Mesenchymal stem cell (in vitro differentiated cells and primary cell): ENCODE measurements around the gene COBLL1.

Experiments used
- DNase-seq: peaks from one replicate; pipeline ENCODE4 v3.0.0-alpha.2; 2013
- H2AFZ ChIP-seq: one replicate; pipeline ENCODE4 v1.6.1; 2013; ENCODE audit warnings: low read depth, mild to moderate bottlenecking, control low read depth, inconsistent platforms, low read length, moderate library complexity
- H2AK5ac ChIP-seq: 2 replicates; pipeline ENCODE4 v1.6.1; 2013; ENCODE audit warnings: low read length, moderate library complexity, mild to moderate bottlenecking, inconsistent platforms; ENCODE audit not compliant: severe bottlenecking
- H2BK120ac ChIP-seq: one replicate; pipeline ENCODE4 v1.6.1; 2013; ENCODE audit warnings: low read depth, mild to moderate bottlenecking, inconsistent platforms, low read length, moderate library complexity
- H2BK12ac ChIP-seq, 2 experiments: one replicate each; pipeline ENCODE4 v1.6.1; 2013; ENCODE audit warnings: inconsistent platforms in 2 of 2, low read length in 2 of 2, mild to moderate bottlenecking in 2 of 2, moderate library complexity in 2 of 2, control low read depth in 1 of 2
- H2BK15ac ChIP-seq: one replicate; pipeline ENCODE4 v1.6.1; 2013; ENCODE audit warnings: mild to moderate bottlenecking, low read depth, inconsistent platforms; ENCODE audit not compliant: poor library complexity, severe bottlenecking
- H2BK5ac ChIP-seq: 2 replicates; pipeline ENCODE4 v1.6.1; 2013; ENCODE audit warnings: low read depth, mild to moderate bottlenecking, low read length, control low read depth, inconsistent platforms; ENCODE audit not compliant: poor library complexity, severe bottlenecking
- H3K14ac ChIP-seq, 2 experiments: one replicate each; pipeline ENCODE4 v1.6.1; 2013; ENCODE audit warnings: inconsistent platforms in 2 of 2, low read length in 2 of 2, control low read depth in 1 of 2, mild to moderate bottlenecking in 1 of 2, moderate library complexity in 1 of 2
- H3K18ac ChIP-seq, 2 experiments: one replicate each; pipeline ENCODE4 v1.6.1; 2013; ENCODE audit warnings: inconsistent platforms in 2 of 2, low read length in 2 of 2, control low read depth in 1 of 2, low read depth in 1 of 2, mild to moderate bottlenecking in 1 of 2
- H3K23ac ChIP-seq, 2 experiments: one replicate each; pipeline ENCODE4 v1.6.1; 2013; ENCODE audit warnings: inconsistent platforms in 2 of 2, low read length in 2 of 2, mild to moderate bottlenecking in 2 of 2, moderate library complexity in 2 of 2, control low read depth in 1 of 2
- H3K27ac ChIP-seq: 2 replicates; pipeline ENCODE4 v1.5.1; 2013; ENCODE audit warnings: mild to moderate bottlenecking, moderate library complexity, low read length, control low read depth, inconsistent platforms; ENCODE audit not compliant: poor library complexity, severe bottlenecking
- H3K27me3 ChIP-seq, 2 experiments: 2 replicates each; pipeline versions ENCODE4 v1.6.1 to v1.7.0; 2013; ENCODE audit warnings: low read length in 2 of 2, mild to moderate bottlenecking in 2 of 2, moderate library complexity in 2 of 2, control low read depth in 1 of 2, inconsistent platforms in 1 of 2; ENCODE audit not compliant: control insufficient read depth in 1 of 2, insufficient read depth in 1 of 2
- H3K36me3 ChIP-seq, 2 experiments: 2 replicates each; pipeline versions ENCODE4 v1.6.1 to v1.7.0; 2013; ENCODE audit warnings: low read length in 2 of 2, control low read depth in 1 of 2, inconsistent platforms in 1 of 2, low read depth in 1 of 2, mild to moderate bottlenecking in 1 of 2; ENCODE audit not compliant: insufficient read depth in 2 of 2, control insufficient read depth in 1 of 2
- H3K4ac ChIP-seq, 2 experiments: one replicate each; pipeline ENCODE4 v1.6.1; 2013; ENCODE audit warnings: inconsistent platforms in 2 of 2, low read length in 2 of 2, mild to moderate bottlenecking in 2 of 2, moderate library complexity in 2 of 2, control low read depth in 1 of 2, low read depth in 1 of 2
- H3K4me1 ChIP-seq: 2 replicates; pipeline ENCODE4 v1.6.1; 2013; ENCODE audit warnings: low read depth, low read length, control low read depth; ENCODE audit not compliant: control insufficient read depth, insufficient read depth
- H3K4me2 ChIP-seq: 2 replicates; pipeline ENCODE4 v1.6.1; 2013; ENCODE audit warnings: low read length, mild to moderate bottlenecking, inconsistent platforms; ENCODE audit not compliant: poor library complexity, severe bottlenecking
- H3K4me3 ChIP-seq, 2 experiments: 2 replicates each; pipeline versions ENCODE4 v1.5.1 to v1.7.0; 2013; ENCODE audit warnings: low read length in 2 of 2, mild to moderate bottlenecking in 2 of 2, control low read depth in 1 of 2, low read depth in 1 of 2; ENCODE audit not compliant: insufficient read depth in 1 of 2
- H3K79me1 ChIP-seq: replicated peaks from 2 replicates; pipeline ENCODE4 v1.6.1; 2013; ENCODE audit warnings: mild to moderate bottlenecking, control low read depth, low read length, inconsistent platforms; ENCODE audit not compliant: poor library complexity, severe bottlenecking
- H3K9ac ChIP-seq: 2 replicates; pipeline ENCODE4 v1.7.0; 2013; ENCODE audit warnings: mild to moderate bottlenecking, low read length, moderate library complexity
- H3K9me3 ChIP-seq: 2 replicates; pipeline ENCODE4 v1.7.0; 2013; ENCODE audit warnings: mild to moderate bottlenecking, low read length; ENCODE audit not compliant: control insufficient read depth
- H4K8ac ChIP-seq: one replicate; pipeline ENCODE4 v1.6.1; 2013; ENCODE audit warnings: inconsistent platforms, mild to moderate bottlenecking, low read length, moderate library complexity
- H4K91ac ChIP-seq: one replicate; pipeline ENCODE4 v1.6.1; 2013; ENCODE audit warnings: mild to moderate bottlenecking, low read length, inconsistent platforms
- WGBS: methylation state at CpG from one replicate; pipeline ENCODE4 v1.1.7; 2013; ENCODE audit warnings: mixed read lengths; 5-methylcytosine and 5-hydroxymethylcytosine counted together

The COBLL1 gene

GRCh38 chr2:164677271-164677670 lies 164.4 kb downstream of the COBLL1 start:
- Histone ChIP-seq H3K9ac (no peak overlapping the region), H3K27me3 (no peaks in the 10 kb centered on the region), H4K91ac (no peak overlapping the region), H2BK12ac (no peak overlapping the region), H3K9me3 (no peaks in the 10 kb centered on the region), H2BK5ac (no peak overlapping the region), H3K18ac (no peak overlapping the region), H3K4ac (no peak overlapping the region), H2BK120ac (no peak overlapping the region), H3K14ac (no peak overlapping the region), H2BK15ac (no peak overlapping the region), H3K4me3 (no peak overlapping the region), H3K36me3 (peaks cover 0 to 4% of the 10 kb centered on the region in 2 experiments), H3K4me1 (no peaks in the 10 kb centered on the region), H3K23ac (no peak overlapping the region), H3K27ac (no peak overlapping the region), H2AFZ (no peak overlapping the region), H3K4me2 (no peak overlapping the region), H2AK5ac (no peak overlapping the region), H4K8ac (no peak overlapping the region), H3K79me1 (no peaks in the 10 kb centered on the region)
- no peak for DNase-seq
- no CpG with 5 or more reads among the region's 1 CpG for WGBS

GRCh38 chr2:164675687-164676086 lies 165.9 kb downstream of the COBLL1 start:
- no peak overlapping the region for H2AFZ ChIP-seq
- H2BK12ac ChIP-seq: no peak overlapping the region
- H3K4me1 ChIP-seq: no peaks in the 10 kb centered on the region
- no peaks in the 10 kb centered on the region for H3K9me3 ChIP-seq
- H3K14ac ChIP-seq: no peak overlapping the region
- H4K8ac ChIP-seq: no peak overlapping the region
- no peak overlapping the region for H3K4me3 ChIP-seq
- peaks cover 0 to 4% of the 10 kb centered on the region in 2 experiments for H3K36me3 ChIP-seq
- no peak overlapping the region for H3K4ac ChIP-seq
- no peak overlapping the region for H2BK5ac ChIP-seq
- no peak overlapping the region for H2BK120ac ChIP-seq
- no peak for DNase-seq
- H3K27ac ChIP-seq: no peak overlapping the region
- no peak overlapping the region for H3K23ac ChIP-seq
- H2AK5ac ChIP-seq: no peak overlapping the region
- H3K79me1 ChIP-seq: no peaks in the 10 kb centered on the region
- 100% methylated on average over 2 of the region's 2 CpGs for WGBS
- H4K91ac ChIP-seq: no peak overlapping the region
- no peak overlapping the region for H3K9ac ChIP-seq
- H3K4me2 ChIP-seq: no peak overlapping the region
- H2BK15ac ChIP-seq: no peak overlapping the region
- H3K27me3 ChIP-seq: no peaks in the 10 kb centered on the region
- no peak overlapping the region for H3K18ac ChIP-seq

GRCh38 chr2:164675027-164675426 lies 166.6 kb downstream of the COBLL1 start:
- H2BK12ac ChIP-seq: no peak overlapping the region
- no peak overlapping the region for H4K91ac ChIP-seq
- no peak overlapping the region for H2AFZ ChIP-seq
- H3K27ac ChIP-seq: no peak overlapping the region
- 100% methylated on average over 2 of the region's 2 CpGs for WGBS
- no peak overlapping the region for H3K18ac ChIP-seq
- peaks cover 0 to 4% of the 10 kb centered on the region in 2 experiments for H3K36me3 ChIP-seq
- no peak overlapping the region for H2AK5ac ChIP-seq
- H3K4me2 ChIP-seq: no peak overlapping the region
- no peak overlapping the region for H3K4me3 ChIP-seq
- H2BK5ac ChIP-seq: no peak overlapping the region
- H3K14ac ChIP-seq: no peak overlapping the region
- no peaks in the 10 kb centered on the region for H3K79me1 ChIP-seq
- H3K9me3 ChIP-seq: no peaks in the 10 kb centered on the region
- no peak overlapping the region for H2BK120ac ChIP-seq
- no peaks in the 10 kb centered on the region for H3K27me3 ChIP-seq
- DNase-seq: no peak
- H3K9ac ChIP-seq: no peak overlapping the region
- H3K23ac ChIP-seq: no peak overlapping the region
- no peak overlapping the region for H2BK15ac ChIP-seq
- no peak overlapping the region for H3K4ac ChIP-seq
- H3K4me1 ChIP-seq: no peaks in the 10 kb centered on the region
- no peak overlapping the region for H4K8ac ChIP-seq

GRCh38 chr2:164671664-164672396 lies 169.8 kb downstream of the COBLL1 start:
- Histone ChIP-seq H2BK5ac (no peak overlapping the region), H2AK5ac (no peak overlapping the region), H2BK12ac (no peak overlapping the region), H3K4ac (no peak overlapping the region), H4K91ac (no peak overlapping the region), H3K4me1 (no peaks in the 10 kb centered on the region), H3K23ac (no peak overlapping the region), H4K8ac (no peak overlapping the region), H3K4me3 (no peak overlapping the region), H3K9ac (no peak overlapping the region), H3K4me2 (no peak overlapping the region), H3K18ac (no peak overlapping the region), H2BK120ac (no peak overlapping the region), H3K79me1 (no peaks in the 10 kb centered on the region), H2BK15ac (no peak overlapping the region), H3K36me3 (peaks cover 0 to 4% of the 10 kb centered on the region in 2 experiments), H2AFZ (no peak overlapping the region), H3K14ac (no peak overlapping the region), H3K27ac (no peak overlapping the region), H3K27me3 (no peaks in the 10 kb centered on the region), H3K9me3 (no peaks in the 10 kb centered on the region)
- 87% methylated on average over 4 of the region's 4 CpGs for WGBS
- DNase-seq: peak; percentile 6
